ENCODE measurements around the gene GMPS.

DNA sequence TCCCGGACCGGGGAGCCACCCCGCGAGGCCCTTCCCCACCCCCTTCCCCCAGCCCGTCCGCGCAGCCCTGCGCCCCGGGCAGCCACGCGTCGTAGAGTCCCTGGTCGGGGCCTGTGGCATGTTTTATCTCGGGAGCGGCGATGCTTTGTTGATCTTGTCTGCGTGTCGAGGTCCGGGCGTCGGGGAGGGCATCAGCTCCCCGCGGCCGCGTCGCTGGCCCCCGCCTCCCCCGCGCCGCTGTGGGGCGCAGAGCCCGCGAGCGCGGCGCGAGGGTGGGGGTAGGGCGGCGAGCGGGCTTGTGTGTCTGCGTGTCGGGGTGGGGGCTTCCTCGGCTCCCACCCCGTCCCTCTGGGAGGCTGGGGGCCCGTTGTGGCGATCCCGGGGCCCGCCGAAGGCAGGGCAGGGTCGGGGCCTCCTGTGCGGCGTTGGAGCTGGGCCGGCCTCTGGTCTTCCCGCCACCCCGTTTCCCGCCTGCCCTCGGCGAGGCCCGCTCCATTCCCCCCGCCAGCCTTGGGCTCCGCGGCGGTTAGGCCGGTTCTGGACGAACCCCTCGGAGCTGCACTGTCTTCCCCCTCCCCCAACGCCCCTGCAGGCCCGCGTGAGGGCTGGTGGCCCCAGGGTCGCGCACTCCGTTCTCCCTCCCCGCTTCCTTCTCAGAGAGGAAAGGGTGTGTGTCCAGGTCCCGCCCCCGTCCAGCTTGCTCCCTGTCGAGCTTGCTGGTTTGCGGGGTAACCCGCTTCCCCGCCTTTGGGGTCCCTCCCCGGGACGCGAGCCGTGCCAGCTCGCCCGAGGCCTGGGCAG is 695 bp downstream of the GMPS start:
- no peak for TF ChIP-seq LEF1 (IDR thresholded peaks at IDR 0.05; ENCODE audit: borderline replicate concordance)
- TF ChIP-seq BHLHE40 (IDR thresholded peaks at IDR 0.05; ENCODE audit: borderline replicate concordance) = no peak
- TF ChIP-seq HDGF (IDR thresholded peaks at IDR 0.05; ENCODE audit: borderline replicate concordance) = no peak
- TF ChIP-seq SP1 (IDR thresholded peaks at IDR 0.05) = no peak
- no peak for TF ChIP-seq ARNT (IDR thresholded peaks at IDR 0.05)
- no peak for TF ChIP-seq FOXA1 (IDR thresholded peaks at IDR 0.05)

Measured in HEK293T (cell line).